Right lobe of liver (tissue), 6 donors: ENCODE measurements around the gene TRAP1. TPM values are rescaled to one million over a fixed set of nuclear protein-coding genes. Genes with fewer than 3 reads are reported as not detected.

ENCODE experiments used
- ATAC-seq, 4 donors: fragments of 200-7000 bp; cut with Tn5 transposase; one replicate each; pipeline ENCODE4 v1.9.1; 2020; ENCODE audit warnings: mild to moderate bottlenecking in 4 of 4, moderate library complexity in 4 of 4
- DNase-seq, 3 donors: peaks; one replicate each; pipeline ENCODE4 v3.0.0-alpha.2; 2020
- H3K27ac ChIP-seq, 3 donors: fragments of 200-600 bp; one replicate each; pipeline ENCODE4 v1.8.0; 2022
- H3K27me3 ChIP-seq, 2 donors: fragments of 200-600 bp; one replicate each; pipeline ENCODE4 v1.8.0; 2022
- H3K36me3 ChIP-seq, 4 donors: fragments of 200-600 bp; sonication (generic) in 1 of 4; one replicate each; pipeline versions ENCODE4 v1.5.1 to v1.8.0; 2017 to 2022; ENCODE audit warnings: control low read depth in 1 of 4
- H3K4me1 ChIP-seq, 4 donors: fragments of 200-600 bp; sonication (generic) in 1 of 4; one replicate each; pipeline versions ENCODE4 v1.5.1 to v1.8.0; 2017 to 2022; ENCODE audit warnings: control low read depth in 1 of 4
- H3K4me3 ChIP-seq, 3 donors: fragments of 200-600 bp; one replicate each; pipeline ENCODE4 v1.8.0; 2022
- H3K9me3 ChIP-seq, 4 donors: fragments of 200-600 bp; sonication (generic) in 1 of 4; one replicate each; pipeline versions ENCODE4 v1.5.1 to v1.8.0; 2017 to 2022; ENCODE audit warnings: control low read depth in 1 of 4
- POLR2A ChIP-seq: fragments of 450-650 bp; IDR thresholded peaks from one replicate; pipeline ENCODE4 v1.6.1; 2017; ENCODE audit warnings: antibody characterized with exemption, mild to moderate bottlenecking
- WGBS: methylation state at CpG from one replicate; pipeline ENCODE4 v1.1.6; 2018; ENCODE audit warnings: low coverage, low lambda C conversion rate; ENCODE audit not compliant: insufficient coverage; ENCODE audit errors: missing lambda C conversion rate; 5-methylcytosine and 5-hydroxymethylcytosine counted together
- intact Hi-C, 2 donors: fragments of 100-400 bp; cut with DNase I; formaldehyde crosslinking; loops; one replicate each; pipeline versions ENCODE4 v1.11.2 to v1.14.1; 2022
- total RNA-seq, 6 experiments: library from RNA; depleted of rRNA in 2 of 6; stranded (reverse); fragments of >200 nt in 2 of 6; fragmentation: NEBNext Ultra II Directional in 3 of 6; extraction: Animal tissue kit (Norgen Biotek cat#: 25700) in 3 of 6; gene quantifications; one replicate each; pipeline versions ENCODE4 v1.1.0 to v1.2.4, GENCODE V29; 2016 to 2023
- TF ChIP-seq, protein P1 (sequence below), 4 donors: fragments of 200-600 bp in 3 of 4; fragments of 450-650 bp in 1 of 4; IDR thresholded peaks; one replicate each; pipeline versions ENCODE4 v1.5.1 to v1.8.0; 2016 to 2022; ENCODE audit warnings: antibody characterized with exemption in 4 of 4, mild to moderate bottlenecking in 2 of 4
- donor health status: DM: no; HTN: yes; CAD: no.
- donor health status: DM: no; HTN: no; CAD: no.
- donor health status: DM: no; HTN: no; CAD: no.
- donor health status: DM: no; HTN: yes; CAD: no.
- donor health status: DM: no; HTN: yes; CAD: no.

Gene TRAP1
- total RNA-seq, 6 experiments from 2014 or later: 93.4 to 169 (median 123) TPM

GRCh38 chr16:3646348-3646920 lies 70.9 kb downstream of the TRAP1 start:
- ATAC-seq: peak; percentile 64 to 94 (median 80)
- no peaks in the 10 kb centered on the region for H3K36me3 ChIP-seq
- 63% methylated on average over 12 of the region's 15 CpGs for WGBS

GRCh38 chr16:3645504-3646347 lies 71.6 kb downstream of the TRAP1 start:
- ATAC-seq (peak; percentile 44 to 54 (median 50)), DNase-seq (peak in 1 of 3 donors; percentile 35)
- Histone ChIP-seq H3K4me1 (peaks cover 0 to 9% (median 0%) of the 10 kb centered on the region in 4 donors), H3K4me3 (no peak overlapping the region), H3K9me3 (no peaks in the 10 kb centered on the region), H3K27me3 (no peaks in the 10 kb centered on the region), H3K27ac (no peak overlapping the region), H3K36me3 (no peaks in the 10 kb centered on the region)
- no peak for TF ChIP-seq POLR2A
- TF ChIP-seq, protein P1, sequence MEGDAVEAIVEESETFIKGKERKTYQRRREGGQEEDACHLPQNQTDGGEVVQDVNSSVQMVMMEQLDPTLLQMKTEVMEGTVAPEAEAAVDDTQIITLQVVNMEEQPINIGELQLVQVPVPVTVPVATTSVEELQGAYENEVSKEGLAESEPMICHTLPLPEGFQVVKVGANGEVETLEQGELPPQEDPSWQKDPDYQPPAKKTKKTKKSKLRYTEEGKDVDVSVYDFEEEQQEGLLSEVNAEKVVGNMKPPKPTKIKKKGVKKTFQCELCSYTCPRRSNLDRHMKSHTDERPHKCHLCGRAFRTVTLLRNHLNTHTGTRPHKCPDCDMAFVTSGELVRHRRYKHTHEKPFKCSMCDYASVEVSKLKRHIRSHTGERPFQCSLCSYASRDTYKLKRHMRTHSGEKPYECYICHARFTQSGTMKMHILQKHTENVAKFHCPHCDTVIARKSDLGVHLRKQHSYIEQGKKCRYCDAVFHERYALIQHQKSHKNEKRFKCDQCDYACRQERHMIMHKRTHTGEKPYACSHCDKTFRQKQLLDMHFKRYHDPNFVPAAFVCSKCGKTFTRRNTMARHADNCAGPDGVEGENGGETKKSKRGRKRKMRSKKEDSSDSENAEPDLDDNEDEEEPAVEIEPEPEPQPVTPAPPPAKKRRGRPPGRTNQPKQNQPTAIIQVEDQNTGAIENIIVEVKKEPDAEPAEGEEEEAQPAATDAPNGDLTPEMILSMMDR (IDR thresholded peaks at IDR 0.05): no peak
- WGBS: 88% methylated on average over 5 of the region's 19 CpGs
- intact Hi-C loops: no loop called here

More at GRCh38 chr16:3646348-3646920, 70.9 kb downstream of the TRAP1 start:
- DNase-seq: peak in 2 of 3 donors; percentile 45 to 61
- H3K27me3 ChIP-seq: no peaks in the 10 kb centered on the region
- no peaks in the 10 kb centered on the region for H3K9me3 ChIP-seq
- intact Hi-C loops: no loop called here
- H3K4me1 ChIP-seq: peaks cover 0 to 9% (median 0%) of the 10 kb centered on the region in 4 donors
- H3K4me3 ChIP-seq: no peak overlapping the region
- H3K27ac ChIP-seq: no peak overlapping the region
- TF ChIP-seq POLR2A: no peak
- TF ChIP-seq, protein P1 (IDR thresholded peaks at IDR 0.05): no peak

DNA sequence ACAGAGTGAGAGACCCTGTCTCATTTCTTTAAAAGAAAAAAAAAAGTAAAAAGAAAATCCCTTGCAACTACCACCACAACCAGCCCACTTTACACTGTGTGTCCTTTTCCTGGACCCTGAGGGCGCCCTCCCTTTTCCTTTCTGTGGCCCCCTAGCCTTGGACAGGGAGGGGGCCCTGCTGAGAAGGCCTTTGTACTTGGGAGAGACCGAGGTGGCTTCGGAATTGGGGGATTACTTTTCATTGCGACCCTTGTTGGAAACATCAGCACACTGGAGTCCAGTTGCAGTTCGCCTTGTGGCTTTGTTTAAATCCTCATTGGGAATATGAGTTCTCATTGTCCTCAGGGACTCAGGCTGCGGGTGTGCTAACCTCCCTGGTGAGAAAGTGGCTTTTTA lies 72.2 kb downstream of the TRAP1 start:
- TF ChIP-seq POLR2A: no peak
- TF ChIP-seq, protein P1 (IDR thresholded peaks at IDR 0.05): no peak
- ATAC-seq (no peak), DNase-seq (peak in 1 of 3 donors; percentile 16)
- Histone ChIP-seq H3K9me3 (no peaks in the 10 kb centered on the region), H3K27me3 (no peaks in the 10 kb centered on the region), H3K4me3 (no peak overlapping the region), H3K36me3 (no peaks in the 10 kb centered on the region), H3K27ac (no peak overlapping the region), H3K4me1 (peaks cover 0 to 9% (median 0%) of the 10 kb centered on the region in 4 donors)
- 85% methylated on average over 6 of the region's 6 CpGs for WGBS
- intact Hi-C loops: no loop called here

DNA sequence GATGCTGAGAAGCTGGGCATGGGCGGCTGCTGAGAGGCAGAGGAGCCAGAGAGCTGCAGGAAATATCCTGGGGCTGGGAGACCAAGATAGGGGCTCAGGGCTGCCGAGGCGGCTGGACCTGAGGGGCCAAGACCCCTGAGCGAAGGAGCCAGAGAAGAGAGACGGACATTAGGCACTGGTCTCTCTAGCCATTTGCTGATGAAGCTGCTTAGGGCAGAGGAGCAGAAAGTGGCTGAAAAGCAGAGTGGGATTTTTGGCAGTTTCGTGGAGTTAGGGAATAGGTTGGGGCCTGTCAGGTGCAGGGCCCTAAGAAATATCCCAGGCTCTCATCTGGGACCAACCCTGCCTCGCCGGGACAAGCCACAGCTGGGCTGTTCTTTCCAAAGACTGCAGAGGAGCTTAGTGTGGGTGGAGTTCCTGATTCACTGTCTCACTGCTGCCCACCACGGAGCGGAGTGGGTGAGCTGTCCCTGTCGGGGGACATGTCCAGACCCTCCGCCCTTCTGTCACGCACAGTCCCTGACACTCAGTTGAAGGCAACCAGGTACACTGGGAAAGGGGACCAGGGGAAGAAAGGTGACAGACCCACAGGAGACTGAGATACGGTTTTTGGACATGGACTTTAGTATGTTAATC lies 74.1 kb downstream of the TRAP1 start:
- Histone ChIP-seq H3K27me3 (no peaks in the 10 kb centered on the region), H3K4me1 (peaks cover 0 to 9% (median 0%) of the 10 kb centered on the region in 4 donors), H3K27ac (no peak overlapping the region), H3K36me3 (no peaks in the 10 kb centered on the region), H3K9me3 (no peaks in the 10 kb centered on the region), H3K4me3 (no peak overlapping the region)
- intact Hi-C loops: no loop called here
- ATAC-seq (no peak), DNase-seq (peak in 1 of 3 donors; percentile 23)
- TF ChIP-seq, protein P1 (IDR thresholded peaks at IDR 0.05): no peak
- no peak for TF ChIP-seq POLR2A
- 86% methylated on average over 4 of the region's 14 CpGs for WGBS
